ENCODE measurements around the gene SKAP2. TPM values are rescaled to one million over a fixed set of nuclear protein-coding genes. Genes with fewer than 3 reads are reported as not detected.

The SKAP2 gene
- total and polyA plus RNA-seq, 2 experiments from 2014 or later = 2.5 to 4.4 TPM

DNA sequence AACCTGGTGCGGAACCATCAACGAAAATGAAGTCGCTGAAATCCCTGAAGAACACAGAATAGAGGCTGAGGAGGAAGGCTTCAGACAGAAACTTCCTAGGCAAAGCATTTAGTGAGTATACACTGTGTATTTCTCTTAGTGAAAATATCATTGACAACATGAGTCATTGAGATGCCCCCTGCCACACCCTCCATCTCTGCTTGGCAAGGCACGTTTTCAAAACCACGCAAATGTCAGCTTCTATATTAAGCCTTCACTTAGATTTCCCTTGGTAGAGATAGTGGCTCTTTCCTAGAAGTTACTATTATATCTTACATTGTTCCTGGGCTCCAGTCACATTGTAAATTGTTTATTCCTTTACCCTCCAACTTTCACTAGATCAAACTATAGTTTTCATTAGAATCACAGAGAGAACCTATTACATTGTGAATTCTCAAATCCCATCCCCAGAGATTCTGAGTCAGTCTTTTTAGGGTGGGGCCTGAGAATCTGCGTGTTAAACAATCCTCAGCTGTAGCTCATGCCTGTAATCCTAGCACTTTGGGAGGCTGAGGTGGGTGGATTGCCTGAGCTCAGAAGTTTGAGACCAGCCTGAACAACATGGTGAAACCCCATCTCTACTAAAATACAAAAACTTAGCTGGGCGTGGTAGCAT lies 4.6 kb upstream of the SKAP2 start:
- Histone ChIP-seq H3K9me2 (ENCODE audit: insufficient read depth) (0 out of 2 replicates have a peak, but pooled peaks cover 2% of the 10 kb centered on the region), H3K4me1 (ENCODE audit: insufficient read depth) (no peaks in the 10 kb centered on the region), H4K20me1 (replicated peaks; ENCODE audit: insufficient read depth) (no peaks in the 10 kb centered on the region), H3K4me2 (no peak overlapping the region), H2AFZ (no peak overlapping the region), H3F3A (replicated peaks; ENCODE audit: low read depth) (no peaks in the 10 kb centered on the region), H3K27me3 (ENCODE audit: insufficient read depth) (peaks cover 7% of the 10 kb centered on the region; the same call in 1 of the 2 replicates), H3K36me3 (ENCODE audit: insufficient read depth) (no peaks in the 10 kb centered on the region), H3K79me2 (replicated peaks; ENCODE audit: insufficient read depth) (no peaks in the 10 kb centered on the region), H3K4me3 (no peak overlapping the region), H3K27ac (ENCODE audit: low read depth) (no peak overlapping the region)
- Mint-ChIP-seq H3K4me1 (peaks cover 2% of the 10 kb centered on the region; the same call in 2 of the 3 replicates), H3K36me3 (ENCODE audit: low read depth) (no peaks in the 10 kb centered on the region), H3K9me3 (no peaks in the 10 kb centered on the region; the same call in 2 of the 3 replicates), H3K4me3 (no peak overlapping the region), H3K27ac (no peak overlapping the region), H3K27me3 (ENCODE audit: insufficient read depth, low read depth, poor library complexity) (no peaks in the 10 kb centered on the region)
- ATAC-seq (no peak), DNase-seq (ENCODE audit: low spot score) (no peak)
- no peak for TF ChIP-seq POLR2AphosphoS5 (IDR thresholded peaks at IDR 0.05; ENCODE audit: low read depth)
- TF ChIP-seq NANOG (IDR thresholded peaks at IDR 0.05; ENCODE audit: borderline replicate concordance) = no peak
- TF ChIP-seq EZH2 (IDR thresholded peaks at IDR 0.05; ENCODE audit: low read depth, unreplicated experiment) = no peak
- TF ChIP-seq, protein P1, sequence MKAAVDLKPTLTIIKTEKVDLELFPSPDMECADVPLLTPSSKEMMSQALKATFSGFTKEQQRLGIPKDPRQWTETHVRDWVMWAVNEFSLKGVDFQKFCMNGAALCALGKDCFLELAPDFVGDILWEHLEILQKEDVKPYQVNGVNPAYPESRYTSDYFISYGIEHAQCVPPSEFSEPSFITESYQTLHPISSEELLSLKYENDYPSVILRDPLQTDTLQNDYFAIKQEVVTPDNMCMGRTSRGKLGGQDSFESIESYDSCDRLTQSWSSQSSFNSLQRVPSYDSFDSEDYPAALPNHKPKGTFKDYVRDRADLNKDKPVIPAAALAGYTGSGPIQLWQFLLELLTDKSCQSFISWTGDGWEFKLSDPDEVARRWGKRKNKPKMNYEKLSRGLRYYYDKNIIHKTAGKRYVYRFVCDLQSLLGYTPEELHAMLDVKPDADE (IDR thresholded peaks at IDR 0.05) = no peak
- no peak for TF ChIP-seq JUNB (IDR thresholded peaks at IDR 0.05; ENCODE audit: unreplicated experiment)
- TF ChIP-seq, protein P2, sequence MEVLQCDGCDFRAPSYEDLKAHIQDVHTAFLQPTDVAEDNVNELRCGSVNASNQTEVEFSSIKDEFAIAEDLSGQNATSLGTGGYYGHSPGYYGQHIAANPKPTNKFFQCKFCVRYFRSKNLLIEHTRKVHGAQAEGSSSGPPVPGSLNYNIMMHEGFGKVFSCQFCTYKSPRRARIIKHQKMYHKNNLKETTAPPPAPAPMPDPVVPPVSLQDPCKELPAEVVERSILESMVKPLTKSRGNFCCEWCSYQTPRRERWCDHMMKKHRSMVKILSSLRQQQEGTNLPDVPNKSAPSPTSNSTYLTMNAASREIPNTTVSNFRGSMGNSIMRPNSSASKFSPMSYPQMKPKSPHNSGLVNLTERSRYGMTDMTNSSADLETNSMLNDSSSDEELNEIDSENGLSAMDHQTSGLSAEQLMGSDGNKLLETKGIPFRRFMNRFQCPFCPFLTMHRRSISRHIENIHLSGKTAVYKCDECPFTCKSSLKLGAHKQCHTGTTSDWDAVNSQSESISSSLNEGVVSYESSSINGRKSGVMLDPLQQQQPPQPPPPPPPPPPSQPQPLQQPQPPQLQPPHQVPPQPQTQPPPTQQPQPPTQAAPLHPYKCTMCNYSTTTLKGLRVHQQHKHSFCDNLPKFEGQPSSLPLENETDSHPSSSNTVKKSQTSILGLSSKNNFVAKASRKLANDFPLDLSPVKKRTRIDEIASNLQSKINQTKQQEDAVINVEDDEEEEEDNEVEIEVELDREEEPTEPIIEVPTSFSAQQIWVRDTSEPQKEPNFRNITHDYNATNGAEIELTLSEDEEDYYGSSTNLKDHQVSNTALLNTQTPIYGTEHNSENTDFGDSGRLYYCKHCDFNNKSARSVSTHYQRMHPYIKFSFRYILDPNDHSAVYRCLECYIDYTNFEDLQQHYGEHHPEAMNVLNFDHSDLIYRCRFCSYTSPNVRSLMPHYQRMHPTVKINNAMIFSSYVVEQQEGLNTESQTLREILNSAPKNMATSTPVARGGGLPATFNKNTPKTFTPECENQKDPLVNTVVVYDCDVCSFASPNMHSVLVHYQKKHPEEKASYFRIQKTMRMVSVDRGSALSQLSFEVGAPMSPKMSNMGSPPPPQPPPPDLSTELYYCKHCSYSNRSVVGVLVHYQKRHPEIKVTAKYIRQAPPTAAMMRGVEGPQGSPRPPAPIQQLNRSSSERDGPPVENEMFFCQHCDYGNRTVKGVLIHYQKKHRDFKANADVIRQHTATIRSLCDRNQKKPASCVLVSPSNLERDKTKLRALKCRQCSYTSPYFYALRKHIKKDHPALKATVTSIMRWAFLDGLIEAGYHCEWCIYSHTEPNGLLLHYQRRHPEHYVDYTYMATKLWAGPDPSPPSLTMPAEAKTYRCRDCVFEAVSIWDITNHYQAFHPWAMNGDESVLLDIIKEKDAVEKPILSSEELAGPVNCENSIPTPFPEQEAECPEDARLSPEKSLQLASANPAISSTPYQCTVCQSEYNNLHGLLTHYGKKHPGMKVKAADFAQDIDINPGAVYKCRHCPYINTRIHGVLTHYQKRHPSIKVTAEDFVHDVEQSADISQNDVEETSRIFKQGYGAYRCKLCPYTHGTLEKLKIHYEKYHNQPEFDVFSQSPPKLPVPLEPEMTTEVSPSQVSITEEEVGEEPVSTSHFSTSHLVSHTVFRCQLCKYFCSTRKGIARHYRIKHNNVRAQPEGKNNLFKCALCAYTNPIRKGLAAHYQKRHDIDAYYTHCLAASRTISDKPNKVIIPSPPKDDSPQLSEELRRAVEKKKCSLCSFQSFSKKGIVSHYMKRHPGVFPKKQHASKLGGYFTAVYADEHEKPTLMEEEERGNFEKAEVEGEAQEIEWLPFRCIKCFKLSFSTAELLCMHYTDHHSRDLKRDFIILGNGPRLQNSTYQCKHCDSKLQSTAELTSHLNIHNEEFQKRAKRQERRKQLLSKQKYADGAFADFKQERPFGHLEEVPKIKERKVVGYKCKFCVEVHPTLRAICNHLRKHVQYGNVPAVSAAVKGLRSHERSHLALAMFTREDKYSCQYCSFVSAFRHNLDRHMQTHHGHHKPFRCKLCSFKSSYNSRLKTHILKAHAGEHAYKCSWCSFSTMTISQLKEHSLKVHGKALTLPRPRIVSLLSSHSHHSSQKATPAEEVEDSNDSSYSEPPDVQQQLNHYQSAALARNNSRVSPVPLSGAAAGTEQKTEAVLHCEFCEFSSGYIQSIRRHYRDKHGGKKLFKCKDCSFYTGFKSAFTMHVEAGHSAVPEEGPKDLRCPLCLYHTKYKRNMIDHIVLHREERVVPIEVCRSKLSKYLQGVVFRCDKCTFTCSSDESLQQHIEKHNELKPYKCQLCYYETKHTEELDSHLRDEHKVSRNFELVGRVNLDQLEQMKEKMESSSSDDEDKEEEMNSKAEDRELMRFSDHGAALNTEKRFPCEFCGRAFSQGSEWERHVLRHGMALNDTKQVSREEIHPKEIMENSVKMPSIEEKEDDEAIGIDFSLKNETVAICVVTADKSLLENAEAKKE (CRISPR knock-in tag; IDR thresholded peaks at IDR 0.05) = no peak
- no peak for TF ChIP-seq CREB1 (CRISPR knock-in tag; IDR thresholded peaks at IDR 0.05; ENCODE audit: low read depth)
- TF ChIP-seq, protein P3, sequence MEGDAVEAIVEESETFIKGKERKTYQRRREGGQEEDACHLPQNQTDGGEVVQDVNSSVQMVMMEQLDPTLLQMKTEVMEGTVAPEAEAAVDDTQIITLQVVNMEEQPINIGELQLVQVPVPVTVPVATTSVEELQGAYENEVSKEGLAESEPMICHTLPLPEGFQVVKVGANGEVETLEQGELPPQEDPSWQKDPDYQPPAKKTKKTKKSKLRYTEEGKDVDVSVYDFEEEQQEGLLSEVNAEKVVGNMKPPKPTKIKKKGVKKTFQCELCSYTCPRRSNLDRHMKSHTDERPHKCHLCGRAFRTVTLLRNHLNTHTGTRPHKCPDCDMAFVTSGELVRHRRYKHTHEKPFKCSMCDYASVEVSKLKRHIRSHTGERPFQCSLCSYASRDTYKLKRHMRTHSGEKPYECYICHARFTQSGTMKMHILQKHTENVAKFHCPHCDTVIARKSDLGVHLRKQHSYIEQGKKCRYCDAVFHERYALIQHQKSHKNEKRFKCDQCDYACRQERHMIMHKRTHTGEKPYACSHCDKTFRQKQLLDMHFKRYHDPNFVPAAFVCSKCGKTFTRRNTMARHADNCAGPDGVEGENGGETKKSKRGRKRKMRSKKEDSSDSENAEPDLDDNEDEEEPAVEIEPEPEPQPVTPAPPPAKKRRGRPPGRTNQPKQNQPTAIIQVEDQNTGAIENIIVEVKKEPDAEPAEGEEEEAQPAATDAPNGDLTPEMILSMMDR (conservative IDR thresholded peaks at IDR 0.05; ENCODE audit: low read depth in 2 of 2) = no peak
- TF ChIP-seq STAT1 (IDR thresholded peaks at IDR 0.05; ENCODE audit: unreplicated experiment) = no peak
- no peak for TF ChIP-seq EZH2phosphoT487 (IDR thresholded peaks at IDR 0.05; ENCODE audit: unreplicated experiment)
- no peak for TF ChIP-seq ZNF114 (CRISPR knock-in tag; IDR thresholded peaks at IDR 0.05)
- TF ChIP-seq ZNF331 (CRISPR knock-in tag; IDR thresholded peaks at IDR 0.05; ENCODE audit: low read depth) = no peak
- TF ChIP-seq, protein P4, sequence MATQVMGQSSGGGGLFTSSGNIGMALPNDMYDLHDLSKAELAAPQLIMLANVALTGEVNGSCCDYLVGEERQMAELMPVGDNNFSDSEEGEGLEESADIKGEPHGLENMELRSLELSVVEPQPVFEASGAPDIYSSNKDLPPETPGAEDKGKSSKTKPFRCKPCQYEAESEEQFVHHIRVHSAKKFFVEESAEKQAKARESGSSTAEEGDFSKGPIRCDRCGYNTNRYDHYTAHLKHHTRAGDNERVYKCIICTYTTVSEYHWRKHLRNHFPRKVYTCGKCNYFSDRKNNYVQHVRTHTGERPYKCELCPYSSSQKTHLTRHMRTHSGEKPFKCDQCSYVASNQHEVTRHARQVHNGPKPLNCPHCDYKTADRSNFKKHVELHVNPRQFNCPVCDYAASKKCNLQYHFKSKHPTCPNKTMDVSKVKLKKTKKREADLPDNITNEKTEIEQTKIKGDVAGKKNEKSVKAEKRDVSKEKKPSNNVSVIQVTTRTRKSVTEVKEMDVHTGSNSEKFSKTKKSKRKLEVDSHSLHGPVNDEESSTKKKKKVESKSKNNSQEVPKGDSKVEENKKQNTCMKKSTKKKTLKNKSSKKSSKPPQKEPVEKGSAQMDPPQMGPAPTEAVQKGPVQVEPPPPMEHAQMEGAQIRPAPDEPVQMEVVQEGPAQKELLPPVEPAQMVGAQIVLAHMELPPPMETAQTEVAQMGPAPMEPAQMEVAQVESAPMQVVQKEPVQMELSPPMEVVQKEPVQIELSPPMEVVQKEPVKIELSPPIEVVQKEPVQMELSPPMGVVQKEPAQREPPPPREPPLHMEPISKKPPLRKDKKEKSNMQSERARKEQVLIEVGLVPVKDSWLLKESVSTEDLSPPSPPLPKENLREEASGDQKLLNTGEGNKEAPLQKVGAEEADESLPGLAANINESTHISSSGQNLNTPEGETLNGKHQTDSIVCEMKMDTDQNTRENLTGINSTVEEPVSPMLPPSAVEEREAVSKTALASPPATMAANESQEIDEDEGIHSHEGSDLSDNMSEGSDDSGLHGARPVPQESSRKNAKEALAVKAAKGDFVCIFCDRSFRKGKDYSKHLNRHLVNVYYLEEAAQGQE (IDR thresholded peaks at IDR 0.05; ENCODE audit: unreplicated experiment) = no peak

Data from GM23338 (cell line).